ENCODE data around the gene KISS1R.

Gene KISS1R

GRCh38 chr19:952049-952679, 35.0 kb downstream of the KISS1R start:
- Histone ChIP-seq H3K36me3 (ENCODE audit: insufficient read depth, low read length) (no peaks in the 10 kb centered on the region; the same call in 1 of the 2 replicates), H3K9ac (ENCODE audit: low read length) (no peak overlapping the region), H3K27me3 (ENCODE audit: insufficient read depth, low read length) (peaks cover 24% of the 10 kb centered on the region), H3F3A (ENCODE audit: insufficient read depth, low read length) (no peaks in the 10 kb centered on the region), H3K79me2 (ENCODE audit: insufficient read depth, low read length) (no peaks in the 10 kb centered on the region), H3K9me3 (ENCODE audit: low read length) (no peaks in the 10 kb centered on the region), H2AFZ (ENCODE audit: low read length) (no peak overlapping the region), H3K9me2 (ENCODE audit: low read depth, low read length) (no peaks in the 10 kb centered on the region), H3K4me2 (ENCODE audit: low read length) (no peak overlapping the region), H4K20me1 (ENCODE audit: insufficient read depth, low read length) (no peaks in the 10 kb centered on the region), H3K4me3 (ENCODE audit: low read depth, low read length, poor library complexity, severe bottlenecking) (no peak overlapping the region), H3K27ac (ENCODE audit: low read depth, low read length, poor library complexity, severe bottlenecking) (no peak overlapping the region), H3K4me1 (ENCODE audit: insufficient read depth, low read length, severe bottlenecking) (no peaks in the 10 kb centered on the region)
- no peak for TF ChIP-seq CTCF (IDR thresholded peaks at IDR 0.05; ENCODE audit: low read length)

- Histone ChIP-seq H3K9me2 (ENCODE audit: low read depth, low read length) (no peaks in the 10 kb centered on the region), H3K4me2 (ENCODE audit: low read length) (no peak overlapping the region), H3K9ac (ENCODE audit: low read length) (no peak overlapping the region), H3K4me3 (ENCODE audit: low read depth, low read length, poor library complexity, severe bottlenecking) (no peak overlapping the region), H2AFZ (ENCODE audit: low read length) (no peak overlapping the region), H3K27me3 (ENCODE audit: insufficient read depth, low read length) (peaks cover 18% of the 10 kb centered on the region), H3K36me3 (ENCODE audit: insufficient read depth, low read length) (no peaks in the 10 kb centered on the region; the same call in 1 of the 2 replicates), H3K27ac (ENCODE audit: low read depth, low read length, poor library complexity, severe bottlenecking) (no peak overlapping the region), H3K9me3 (ENCODE audit: low read length) (no peaks in the 10 kb centered on the region), H3K79me2 (ENCODE audit: insufficient read depth, low read length) (no peaks in the 10 kb centered on the region), H4K20me1 (ENCODE audit: insufficient read depth, low read length) (no peaks in the 10 kb centered on the region), H3K4me1 (ENCODE audit: insufficient read depth, low read length, severe bottlenecking) (no peaks in the 10 kb centered on the region), H3F3A (ENCODE audit: insufficient read depth, low read length) (no peaks in the 10 kb centered on the region)
- TF ChIP-seq CTCF (IDR thresholded peaks at IDR 0.05; ENCODE audit: low read length) (no peak), EZH2 (IDR thresholded peaks at IDR 0.05; ENCODE audit: borderline replicate concordance, low read length) (no peak)
Measured at GRCh38 chr19:952680-953444, 35.7 kb downstream of the KISS1R start.

DNA sequence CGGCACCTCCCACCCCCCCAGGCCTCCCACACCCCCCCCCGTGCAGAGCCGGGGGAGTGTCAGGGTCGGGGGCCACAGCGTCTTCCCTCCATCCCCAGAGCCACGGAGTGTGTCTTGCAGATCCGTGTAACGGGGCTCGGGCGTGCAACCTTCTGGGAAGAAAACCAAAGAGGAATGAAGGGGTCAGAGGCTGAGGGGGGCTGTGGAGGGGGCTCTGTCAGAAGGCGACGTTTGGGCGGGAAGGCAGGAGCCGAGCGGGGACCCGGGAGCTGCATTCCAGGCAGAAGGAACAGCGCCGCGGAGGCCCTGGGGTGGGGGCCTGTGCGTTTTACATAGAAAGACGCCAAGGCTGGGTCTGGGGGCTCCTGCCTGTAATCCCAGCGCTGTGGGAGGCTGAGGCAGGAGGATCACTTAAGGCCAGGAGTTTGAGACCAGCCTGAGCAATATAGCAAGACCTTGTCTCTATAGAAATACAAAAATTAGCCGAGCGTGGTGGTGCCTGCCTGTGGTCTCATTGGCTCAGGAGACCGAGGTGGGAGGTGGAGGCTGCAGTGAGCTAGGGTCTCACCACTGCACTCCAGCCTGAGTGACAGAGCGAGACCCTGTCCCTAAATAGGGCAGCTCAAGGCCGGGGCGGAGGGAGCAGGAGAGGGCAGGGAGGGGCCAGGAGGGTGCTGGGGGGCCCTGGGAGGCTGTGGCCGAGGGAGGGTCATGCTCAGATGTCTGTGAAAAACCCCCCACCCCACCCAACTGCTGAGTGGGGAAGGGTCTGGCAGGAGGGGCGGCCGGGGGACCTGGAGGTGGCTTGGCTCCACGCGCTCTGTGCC, 36.5 kb downstream of the KISS1R start:
- H3K4me2 ChIP-seq (ENCODE audit: low read length): no peak overlapping the region
- H3K4me3 ChIP-seq (ENCODE audit: low read depth, low read length, poor library complexity, severe bottlenecking): no peak overlapping the region

More for the DNA sequence above, 36.5 kb downstream of the KISS1R start:
- no peaks in the 10 kb centered on the region for H4K20me1 ChIP-seq (ENCODE audit: insufficient read depth, low read length)
- H3K79me2 ChIP-seq (ENCODE audit: insufficient read depth, low read length): no peaks in the 10 kb centered on the region
- H3K27me3 ChIP-seq (ENCODE audit: insufficient read depth, low read length): peaks cover 12% of the 10 kb centered on the region; the same call in 1 of the 2 replicates
- no peak overlapping the region for H2AFZ ChIP-seq (ENCODE audit: low read length)
- no peaks in the 10 kb centered on the region for H3K9me3 ChIP-seq (ENCODE audit: low read length)
- H3K4me1 ChIP-seq (ENCODE audit: insufficient read depth, low read length, severe bottlenecking): no peaks in the 10 kb centered on the region
- no peaks in the 10 kb centered on the region for H3K9me2 ChIP-seq (ENCODE audit: low read depth, low read length)
- TF ChIP-seq EZH2 (IDR thresholded peaks at IDR 0.05; ENCODE audit: borderline replicate concordance, low read length) (no peak), CTCF (IDR thresholded peaks at IDR 0.05; ENCODE audit: low read length) (no peak)
- no peak overlapping the region for H3K27ac ChIP-seq (ENCODE audit: low read depth, low read length, poor library complexity, severe bottlenecking)
- H3K9ac ChIP-seq (ENCODE audit: low read length): no peak overlapping the region
- H3F3A ChIP-seq (ENCODE audit: insufficient read depth, low read length): no peaks in the 10 kb centered on the region
- H3K36me3 ChIP-seq (ENCODE audit: insufficient read depth, low read length): no peaks in the 10 kb centered on the region; the same call in 1 of the 2 replicates
